GM12878 (cell line): Measurements from ENCODE around the gene SLC24A4. TPM values are rescaled to one million over a fixed set of nuclear protein-coding genes. Genes with fewer than 3 reads are reported as not detected.
A peak's percentile ranks its signal among the peaks of the same experiment; 100 is the strongest.

Source experiments
- ATAC-seq: fragments of 200-7000 bp; cut with Tn5 transposase; 3 replicates; pipeline ENCODE4 v1.9.1; 2020; ENCODE audit warnings: mild to moderate bottlenecking, moderate library complexity
- BruUV-seq: library from RNA; stranded (reverse); fragments of 400-500 nt; replicated peaks from 2 replicates; lab custom pipeline; 2021; lab: Mats Ljungman, UMichigan
- CTCF ChIA-PET: fragments of 300-600 bp; sonication (Branson Sonifier 250); formaldehyde crosslinking; extraction: SDS; loops from one replicate; lab custom pipeline; 2021; ENCODE audit warnings: inconsistent platforms; lab: Yijun Ruan, JAX
- POLR2A ChIA-PET: fragments of 350-600 bp; formaldehyde crosslinking; extraction: SDS; loops from one replicate; lab custom pipeline; 2021; ENCODE audit warnings: inconsistent platforms; lab: Charles Lee
- RAD21 ChIA-PET: fragments of 300-600 bp; sonication (Branson Sonifier 250); formaldehyde crosslinking; loops from one replicate; lab custom pipeline; 2023; ENCODE audit warnings: antibody characterized with exemption; ENCODE audit not compliant: unreplicated experiment; lab: Charles Lee
- SMC1A ChIA-PET: fragments of 300-600 bp; sonication (Branson Sonifier 250); formaldehyde crosslinking; loops from one replicate; lab custom pipeline; 2023; ENCODE audit not compliant: unreplicated experiment, uncharacterized antibody; lab: Charles Lee
- DNase-seq: peaks from one replicate; pipeline ENCODE4 v3.0.0-alpha.2; 2011; ENCODE audit warnings: low read depth, low spot score
- FAIRE-seq: peaks from 3 replicates; lab custom pipeline; 2011; peaks lifted over from hg19 to GRCh38; lab: Jason Lieb, UNC
- H2AFZ ChIP-seq: 2 replicates; pipeline ENCODE4 v1.6.0; 2011; ENCODE audit warnings: low read depth, low read length, control low read depth; ENCODE audit not compliant: control insufficient read depth
- H3K27ac ChIP-seq: 2 replicates; pipeline ENCODE4 v1.5.1; 2011; ENCODE audit warnings: control low read depth; ENCODE audit not compliant: control insufficient read depth, insufficient read depth
- H3K27me3 ChIP-seq, 2 experiments: replicated peaks in 1 of 2; 2 replicates each; pipeline versions ENCODE4 v1.6.0 to v1.6.1; 2011; ENCODE audit warnings: low read length in 1 of 2; ENCODE audit not compliant: control insufficient read depth in 2 of 2, insufficient read depth in 2 of 2
- H3K36me3 ChIP-seq, 2 experiments: 2 replicates each; pipeline ENCODE4 v1.5.1; 2011; ENCODE audit warnings: low read length in 1 of 2; ENCODE audit not compliant: control insufficient read depth in 2 of 2, insufficient read depth in 2 of 2
- H3K4me1 ChIP-seq: 2 replicates; pipeline ENCODE4 v1.6.1; 2011; ENCODE audit warnings: mild to moderate bottlenecking, low read length, moderate library complexity, mixed read lengths; ENCODE audit not compliant: control insufficient read depth, insufficient read depth
- H3K4me2 ChIP-seq: 2 replicates; pipeline ENCODE4 v1.6.0; 2011; ENCODE audit warnings: control low read depth; ENCODE audit not compliant: control insufficient read depth, insufficient read depth
- H3K4me3 ChIP-seq: fragments of 200-600 bp; sonication (generic); 2 replicates; pipeline ENCODE4 v1.5.1; 2016
- H3K79me2 ChIP-seq: 2 replicates; pipeline ENCODE4 v1.6.0; 2011; ENCODE audit warnings: low read length; ENCODE audit not compliant: control insufficient read depth, insufficient read depth
- H3K9ac ChIP-seq: 2 replicates; pipeline ENCODE4 v1.8.0; 2011; ENCODE audit warnings: low read length, control low read depth, mixed read lengths; ENCODE audit not compliant: control insufficient read depth, insufficient read depth
- H3K9me3 ChIP-seq: replicated peaks from 3 replicates; pipeline ENCODE4 v1.5.1; 2011; ENCODE audit warnings: mild to moderate bottlenecking, low read length; ENCODE audit not compliant: control insufficient read depth, insufficient read depth
- H4K20me1 ChIP-seq: 2 replicates; pipeline ENCODE4 v1.6.0; 2011; ENCODE audit not compliant: control insufficient read depth, insufficient read depth
- BHLHE40 ChIP-seq, 2 experiments: fragments of 450-650 bp in 1 of 2; IDR thresholded peaks; 2 replicates each; pipeline ENCODE4 v1.6.1; 2011 to 2017; ENCODE audit warnings: low read depth in 2 of 2, borderline replicate concordance in 1 of 2, improper control_type of control experiment in 1 of 2, low read length in 1 of 2, mild to moderate bottlenecking in 1 of 2
- POU2F2 ChIP-seq: IDR thresholded peaks from 3 replicates; pipeline ENCODE4 v1.6.1; 2011; ENCODE audit warnings: low read depth, mild to moderate bottlenecking, low read length, borderline replicate concordance
- SMAD1 ChIP-seq: fragments of 450-650 bp; IDR thresholded peaks from 2 replicates; pipeline ENCODE4 v1.6.1; 2018; ENCODE audit warnings: mild to moderate bottlenecking, low read depth; ENCODE audit not compliant: partially characterized antibody
- SMARCA5 ChIP-seq: fragments of 450-650 bp; IDR thresholded peaks from 2 replicates; pipeline ENCODE4 v1.6.1; 2017; ENCODE audit warnings: mild to moderate bottlenecking
- WGBS: methylation state at CpG from one replicate; pipeline ENCODE4 v1.1.6; 2016; ENCODE audit warnings: low lambda C conversion rate; ENCODE audit not compliant: insufficient replicate concordance, insufficient coverage; ENCODE audit errors: missing lambda C conversion rate; 5-methylcytosine and 5-hydroxymethylcytosine counted together
- in situ Hi-C: fragments of 300-500 bp; cut with MboI; formaldehyde crosslinking; loops from 9 replicates; pipeline ENCODE4 v1.14.3; 2018; ENCODE audit warnings: mixed read lengths
- intact Hi-C: fragments of 100-400 bp; cut with micrococcal nuclease; formaldehyde crosslinking; loops from one replicate; pipeline ENCODE4 v1.14.2; 2022; ENCODE audit not compliant: unreplicated experiment
- polyA plus RNA-seq, 11 experiments: library from polyadenylated mRNA; depleted of rRNA in 4 of 11; unstranded in 6 of 11; stranded (reverse) in 5 of 11; fragments of >200 nt; fragmentation: Nextera tagmentation in 4 of 11; fragmentation: Illumina TruSeq in 1 of 11; extraction: Ambion mirVana in 4 of 11; extraction: Trizol in 1 of 11; gene quantifications; 1 replicate in 1 of 11; 2 replicates in 10 of 11; pipeline versions ENCODE4 v1.2.1 to v1.2.3, GENCODE V29; 2011 to 2016; ENCODE audit warnings: inconsistent platforms in 2 of 11, missing spikeins in 2 of 11, low read depth in 1 of 11
- total RNA-seq, 4 experiments: library from RNA; depleted of rRNA in 3 of 4; stranded (reverse); fragments of >200 nt in 3 of 4; fragmentation: Illumina TruSeq in 1 of 4; extraction: Trizol in 1 of 4; gene quantifications; 2 replicates each; pipeline versions ENCODE4 v1.2.1 to v1.2.3, GENCODE V29; 2013 to 2021
- TF ChIP-seq, protein P1 (sequence below), 3 experiments: IDR thresholded peaks in 2 of 3; conservative IDR thresholded peaks in 1 of 3; 2 replicates each; pipeline ENCODE4 v1.5.1; 2011; ENCODE audit warnings: low read depth in 3 of 3, low read length in 3 of 3, mild to moderate bottlenecking in 3 of 3, control low read depth in 2 of 3, moderate library complexity in 2 of 3, inconsistent platforms in 1 of 3, mixed read lengths in 1 of 3; ENCODE audit not compliant: control insufficient read depth in 2 of 3, insufficient read depth in 1 of 3; ENCODE audit errors: extremely low read depth in 1 of 3

SLC24A4 gene
- total and polyA plus RNA-seq, 10 of the 15 experiments (the other 5 are each of a cell fraction or from before 2014, with no cell fraction given): under 0.01 to 0.46 (median 0.04) TPM; not detected in 5

DNA sequence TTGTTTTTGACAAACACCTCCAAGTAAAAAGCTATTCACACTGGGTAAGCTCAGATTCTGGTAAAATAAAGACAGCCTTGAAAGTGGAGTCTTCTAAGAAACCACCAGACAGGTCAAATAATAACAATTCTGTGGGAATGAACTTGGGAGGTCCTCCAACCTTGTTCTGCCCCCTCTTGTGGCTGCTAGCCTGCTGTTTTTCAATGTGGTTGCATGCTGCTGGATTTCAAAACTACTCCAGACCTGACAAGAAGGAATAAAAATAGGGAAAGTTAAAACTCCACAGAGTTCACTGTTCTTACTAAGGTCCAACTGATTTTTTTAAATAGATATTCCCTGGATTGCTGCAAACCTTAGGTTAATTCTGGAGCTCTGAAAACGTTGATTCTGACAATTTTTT, 158.4 kb downstream of the SLC24A4 start:
- no peak overlapping the region for H3K4me3 ChIP-seq
- no peaks in the 10 kb centered on the region; a peak in 1 of 4 replicates for H3K27me3 ChIP-seq
- ChIA-PET POLR2A (no interaction called here), RAD21 (no interaction called here), CTCF (interaction anchor here (0.9 to 1.2 kb wide), 2 partner anchors 25 to 345 kb away, joined by 3 read pairs; no protein-coding TSS in a partner anchor), SMC1A (interaction anchor here (1.0 kb wide), 1 partner anchor 33 kb away, joined by 3 read pairs; no protein-coding TSS in a partner anchor)
- TF ChIP-seq SMAD1: no peak
- TF ChIP-seq, protein P1, sequence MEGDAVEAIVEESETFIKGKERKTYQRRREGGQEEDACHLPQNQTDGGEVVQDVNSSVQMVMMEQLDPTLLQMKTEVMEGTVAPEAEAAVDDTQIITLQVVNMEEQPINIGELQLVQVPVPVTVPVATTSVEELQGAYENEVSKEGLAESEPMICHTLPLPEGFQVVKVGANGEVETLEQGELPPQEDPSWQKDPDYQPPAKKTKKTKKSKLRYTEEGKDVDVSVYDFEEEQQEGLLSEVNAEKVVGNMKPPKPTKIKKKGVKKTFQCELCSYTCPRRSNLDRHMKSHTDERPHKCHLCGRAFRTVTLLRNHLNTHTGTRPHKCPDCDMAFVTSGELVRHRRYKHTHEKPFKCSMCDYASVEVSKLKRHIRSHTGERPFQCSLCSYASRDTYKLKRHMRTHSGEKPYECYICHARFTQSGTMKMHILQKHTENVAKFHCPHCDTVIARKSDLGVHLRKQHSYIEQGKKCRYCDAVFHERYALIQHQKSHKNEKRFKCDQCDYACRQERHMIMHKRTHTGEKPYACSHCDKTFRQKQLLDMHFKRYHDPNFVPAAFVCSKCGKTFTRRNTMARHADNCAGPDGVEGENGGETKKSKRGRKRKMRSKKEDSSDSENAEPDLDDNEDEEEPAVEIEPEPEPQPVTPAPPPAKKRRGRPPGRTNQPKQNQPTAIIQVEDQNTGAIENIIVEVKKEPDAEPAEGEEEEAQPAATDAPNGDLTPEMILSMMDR (IDR thresholded peaks at IDR 0.05 in 2 of 3, conservative IDR thresholded peaks at IDR 0.05 in 1 of 3; ENCODE audit: control insufficient read depth in 2 of 3, extremely low read depth in 1 of 3, insufficient read depth in 1 of 3, low read depth in 3 of 3, low read length in 3 of 3): 0 out of 6 replicates have a peak, but pooled peaks of 1 of the 3 experiments have one; percentile 15
- no peak for TF ChIP-seq POU2F2
- no peak for TF ChIP-seq SMARCA5
- no peak for TF ChIP-seq BHLHE40 (IDR thresholded peaks at IDR 0.05; ENCODE audit: borderline replicate concordance in 1 of 2, low read depth in 2 of 2, low read length in 1 of 2)
- H3K9ac ChIP-seq: no peak overlapping the region
- no peaks in the 10 kb centered on the region; the same call in 2 of the 3 replicates for H3K9me3 ChIP-seq
- intact Hi-C loops (no loop called here), in situ Hi-C loops (no loop called here)
- no peak for ATAC-seq
- H2AFZ ChIP-seq: no peak overlapping the region
- no peak overlapping the region for H3K4me2 ChIP-seq
- no peaks in the 10 kb centered on the region; the same call in 1 of the 2 replicates for H4K20me1 ChIP-seq
- BruUV-seq: no TSS peak
- no peak overlapping the region for H3K27ac ChIP-seq
- 0% methylated on average over 1 of the region's 1 CpG for WGBS
- DNase-seq: no peak
- no peaks in the 10 kb centered on the region for H3K79me2 ChIP-seq
- no peaks in the 10 kb centered on the region for H3K4me1 ChIP-seq
- H3K36me3 ChIP-seq: no peaks in the 10 kb centered on the region
- no peak for FAIRE-seq
